HG02938 (cell line): ENCODE data around the gene PLAAT3.
A peak's percentile ranks its signal among the peaks of the same experiment; 100 is the strongest.
"Not testable (repeated sequence)": the region's sequence is repeated elsewhere in the genome, so short reads cannot be mapped to it uniquely, and the experiment has no call there.

Experiments
- ATAC-seq: cut with Tn5 transposase; IDR thresholded peaks from one replicate; pipeline ENCODE4 v1.9.1; 2021; ENCODE audit warnings: mild to moderate bottlenecking, moderate library complexity; ENCODE audit not compliant: unreplicated experiment

The PLAAT3 gene

GRCh38 chr11:63614136-63614671 lies at the start of gene PLAAT3:
Gene PLAAT3 (minus strand): TSS chr11:63614433. CDS start chr11:63614014, 419 bp downstream.
- peak; percentile 47 for ATAC-seq

DNA sequence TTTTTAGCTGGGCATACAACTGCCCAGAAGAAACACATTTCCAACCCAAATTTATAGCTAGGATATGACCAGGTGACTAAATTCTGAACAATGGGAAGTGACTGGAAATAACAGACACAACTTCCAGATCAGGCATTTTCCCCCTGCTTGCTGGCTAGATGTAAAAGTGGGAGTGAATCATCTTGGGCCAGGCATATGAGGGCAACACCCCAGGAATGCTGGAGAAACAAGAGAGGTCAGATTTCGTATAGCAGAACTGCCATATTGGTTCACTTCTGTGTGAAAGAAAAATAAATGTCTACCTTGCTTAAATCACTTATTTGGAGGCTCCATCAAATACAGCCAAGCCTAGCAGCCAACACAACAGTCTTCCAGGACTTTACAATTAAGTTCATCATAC lies 49.6 kb upstream of the PLAAT3 start:
- ATAC-seq: no peak

DNA sequence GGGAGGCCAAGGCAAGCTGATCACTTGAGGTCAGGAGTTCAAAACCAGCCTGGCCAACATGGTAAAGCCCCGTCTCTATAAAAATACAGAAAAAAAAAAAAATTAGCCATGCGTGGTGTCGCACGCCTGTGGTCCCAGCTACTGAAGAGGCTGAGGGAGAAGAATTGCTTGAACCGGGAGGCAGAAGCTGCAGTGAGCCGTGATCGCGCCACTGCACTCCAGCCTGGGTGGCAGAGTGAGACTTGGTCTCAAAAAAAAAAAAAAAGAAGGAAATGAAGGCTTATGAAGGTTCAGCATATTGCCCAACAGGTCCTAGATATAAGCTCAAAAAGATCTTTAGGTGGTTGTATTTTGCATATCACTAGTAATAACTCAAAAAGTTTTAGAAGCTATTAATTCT lies 46.7 kb upstream of the PLAAT3 start:
- no peak for ATAC-seq

GRCh38 chr11:63652671-63653070 lies 38.4 kb upstream of the PLAAT3 start:
- no peak for ATAC-seq

GRCh38 chr11:63643205-63643604 lies 29.0 kb upstream of the PLAAT3 start:
- no peak for ATAC-seq

GRCh38 chr11:63641727-63642126 lies 27.5 kb upstream of the PLAAT3 start:
- ATAC-seq: no peak

DNA sequence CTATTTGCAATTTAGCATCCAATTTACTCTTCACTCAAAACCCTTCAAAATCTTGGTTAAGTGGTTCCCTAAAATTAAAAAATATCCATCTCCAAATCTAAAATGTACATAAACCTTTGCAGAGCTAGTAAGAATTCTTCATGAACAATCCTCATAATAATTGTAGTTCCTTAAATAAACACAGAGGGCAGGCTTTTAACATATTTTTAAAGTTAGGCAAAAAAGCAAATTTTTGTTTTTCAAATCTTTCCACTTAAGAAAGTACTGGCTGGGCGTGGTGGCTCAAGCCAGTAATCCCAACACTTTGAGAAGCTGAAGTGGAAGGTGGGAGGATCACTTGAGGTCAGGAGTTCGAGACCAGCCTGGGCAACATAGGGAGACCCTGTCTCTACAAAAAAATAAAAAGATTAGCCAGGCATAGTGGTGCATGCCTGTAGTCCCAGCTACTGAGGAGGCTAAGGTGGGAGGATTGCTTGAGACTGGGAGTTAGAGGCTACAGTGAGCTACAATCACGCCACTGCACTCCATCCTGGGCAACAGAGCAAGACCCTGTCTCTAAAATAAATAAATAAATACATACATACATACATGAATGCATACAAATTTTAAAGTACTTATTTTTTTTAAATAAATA lies 25.1 kb upstream of the PLAAT3 start:
- ATAC-seq: no peak

GRCh38 chr11:63638436-63638835 lies 24.2 kb upstream of the PLAAT3 start:
- not testable (repeated sequence) for ATAC-seq

DNA sequence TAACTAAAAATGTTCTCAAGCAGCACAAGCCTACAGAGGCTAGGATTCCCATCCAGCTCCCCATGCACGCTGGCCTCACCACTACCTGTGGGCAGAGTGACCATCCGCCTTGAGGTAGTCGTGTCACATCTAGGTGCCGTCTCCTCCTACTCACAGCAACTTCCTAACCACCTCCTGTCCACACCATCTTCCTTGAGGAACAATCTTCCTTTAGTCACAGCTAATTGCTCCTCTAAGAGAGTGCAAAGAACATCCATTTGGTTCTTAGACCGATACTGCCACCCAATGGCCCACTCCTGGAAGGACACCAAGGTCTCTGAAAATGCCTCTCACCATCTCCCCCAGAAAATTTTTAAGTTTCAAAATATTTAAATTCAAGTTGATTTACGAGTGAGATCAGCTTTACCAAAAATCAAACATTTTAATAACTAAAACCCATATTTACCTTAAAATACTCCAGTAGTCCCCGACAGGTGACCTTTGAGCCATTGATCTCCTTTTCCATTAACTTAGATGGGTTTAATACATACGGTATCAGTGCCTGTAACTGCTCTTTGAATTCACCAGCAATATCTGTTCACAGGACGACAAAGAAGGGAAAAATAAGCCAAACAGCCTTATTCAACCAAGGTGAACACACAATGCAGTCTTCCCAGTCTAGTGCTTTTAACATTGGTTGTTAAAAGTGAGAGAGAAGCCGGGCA lies 21.7 kb upstream of the PLAAT3 start:
- ATAC-seq: no peak

DNA sequence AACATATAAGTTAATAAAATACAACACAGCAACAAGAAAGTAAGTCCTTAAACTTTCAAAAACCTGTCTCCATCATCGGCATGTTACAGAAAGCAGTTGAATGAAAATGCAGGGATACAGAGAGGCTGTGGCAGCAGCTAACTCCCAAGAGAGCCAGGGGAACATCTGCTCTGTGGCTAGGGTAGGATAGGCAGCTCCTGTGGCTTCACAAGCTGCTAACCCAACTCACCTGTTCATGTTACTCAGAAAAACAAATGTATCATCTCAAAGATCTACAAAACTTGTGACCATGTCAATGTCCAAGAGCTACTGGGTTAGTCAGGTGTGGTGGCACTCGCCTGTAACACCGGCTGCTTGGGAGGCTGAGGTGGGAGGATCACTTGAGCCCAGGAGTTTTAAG lies 15.2 kb upstream of the PLAAT3 start:
- ATAC-seq: no peak

DNA sequence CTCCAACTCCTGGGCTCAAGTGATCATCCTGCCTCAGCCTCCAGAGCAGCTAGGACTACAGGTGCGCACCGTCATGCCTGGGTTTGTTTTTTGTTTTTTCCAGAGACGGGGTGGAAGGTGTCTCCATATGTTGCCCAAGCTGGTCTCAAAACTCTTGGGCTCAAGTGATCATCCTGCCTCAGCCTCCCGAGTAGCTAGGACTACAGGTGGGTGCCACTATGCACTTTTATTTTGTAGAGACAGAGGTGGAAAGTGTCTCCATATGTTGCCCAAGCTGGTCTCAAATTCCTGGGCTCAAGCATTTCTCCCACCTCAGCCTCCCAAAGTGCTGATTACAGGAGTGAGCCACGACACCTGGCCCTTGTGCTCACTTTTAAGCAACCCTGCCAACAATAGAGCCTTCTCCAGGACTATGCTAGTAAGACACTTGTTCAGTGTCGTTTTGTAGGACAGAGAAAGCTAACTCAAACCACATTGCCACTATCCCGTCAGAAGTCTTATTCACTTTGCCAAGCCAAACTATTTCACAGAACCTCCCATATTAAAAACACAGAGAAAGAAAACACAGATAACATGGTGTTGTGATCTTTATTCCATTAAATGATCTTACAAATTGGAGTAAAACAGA lies 9.4 kb upstream of the PLAAT3 start:
- ATAC-seq: no peak

- ATAC-seq: no peak
These were observed 8.1 kb upstream of the PLAAT3 start for GRCh38 chr11:63622323-63622722.

DNA sequence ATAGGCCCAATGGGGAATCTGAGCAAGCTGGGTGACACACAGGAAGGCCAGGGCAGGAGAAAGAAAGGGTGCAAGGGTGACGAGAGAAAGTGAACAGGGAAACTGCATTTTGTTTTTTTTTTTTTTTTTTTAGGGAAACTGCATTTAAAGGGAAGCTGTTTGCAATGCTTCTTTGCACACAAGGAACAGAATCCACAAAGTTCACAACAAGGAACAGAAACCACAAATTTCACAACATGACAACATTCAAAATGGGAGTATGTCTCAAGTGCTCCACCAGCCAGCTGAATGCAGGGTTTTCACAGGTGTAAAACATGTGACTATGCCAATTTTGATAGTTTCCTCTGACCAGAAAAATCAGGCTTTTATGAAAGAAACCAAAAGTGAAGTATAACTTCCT lies 6.8 kb upstream of the PLAAT3 start:
- ATAC-seq: no peak

- no peak for ATAC-seq
These were observed 5.7 kb upstream of the PLAAT3 start for GRCh38 chr11:63619967-63620366.

DNA sequence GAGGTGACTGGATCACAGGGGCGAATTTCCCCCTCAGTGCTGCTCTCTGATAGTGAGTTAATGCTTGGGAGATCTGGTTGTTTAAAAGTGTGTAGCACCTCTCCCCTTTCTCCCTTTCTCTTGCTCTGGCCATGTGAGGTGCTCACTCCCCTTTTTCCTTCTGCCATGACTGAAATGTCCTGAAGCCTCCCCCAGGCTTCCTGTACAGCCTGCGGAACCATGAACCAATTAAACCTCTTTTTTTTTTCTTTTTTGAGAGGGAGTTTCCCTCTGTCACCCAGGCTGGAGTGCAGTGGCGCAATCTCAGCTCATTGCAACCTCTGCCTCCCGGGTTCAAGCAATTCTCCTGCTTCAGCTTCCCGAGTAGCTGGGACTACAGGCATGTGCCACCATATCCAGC lies 3.5 kb upstream of the PLAAT3 start:
- not testable (repeated sequence) for ATAC-seq

DNA sequence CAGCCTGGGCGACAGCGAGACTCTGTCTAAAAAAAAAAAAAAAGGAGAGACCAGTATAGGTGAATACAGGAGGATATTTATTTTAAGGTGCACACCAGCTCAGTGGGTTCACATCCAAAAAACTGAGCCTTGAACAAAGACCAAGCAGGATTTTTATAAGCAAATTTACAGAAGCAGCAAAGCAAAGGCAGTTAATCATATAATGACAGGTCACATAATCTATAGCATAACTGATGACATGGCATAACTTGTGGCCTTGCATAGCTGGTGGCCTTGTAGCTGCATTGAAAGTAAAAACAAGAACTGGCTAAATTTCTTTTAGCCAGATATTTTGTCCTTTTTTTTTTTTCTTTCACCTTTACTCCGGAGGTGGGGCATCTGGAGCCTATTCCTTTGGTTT lies 2.7 kb upstream of the PLAAT3 start:
- ATAC-seq: no peak

DNA sequence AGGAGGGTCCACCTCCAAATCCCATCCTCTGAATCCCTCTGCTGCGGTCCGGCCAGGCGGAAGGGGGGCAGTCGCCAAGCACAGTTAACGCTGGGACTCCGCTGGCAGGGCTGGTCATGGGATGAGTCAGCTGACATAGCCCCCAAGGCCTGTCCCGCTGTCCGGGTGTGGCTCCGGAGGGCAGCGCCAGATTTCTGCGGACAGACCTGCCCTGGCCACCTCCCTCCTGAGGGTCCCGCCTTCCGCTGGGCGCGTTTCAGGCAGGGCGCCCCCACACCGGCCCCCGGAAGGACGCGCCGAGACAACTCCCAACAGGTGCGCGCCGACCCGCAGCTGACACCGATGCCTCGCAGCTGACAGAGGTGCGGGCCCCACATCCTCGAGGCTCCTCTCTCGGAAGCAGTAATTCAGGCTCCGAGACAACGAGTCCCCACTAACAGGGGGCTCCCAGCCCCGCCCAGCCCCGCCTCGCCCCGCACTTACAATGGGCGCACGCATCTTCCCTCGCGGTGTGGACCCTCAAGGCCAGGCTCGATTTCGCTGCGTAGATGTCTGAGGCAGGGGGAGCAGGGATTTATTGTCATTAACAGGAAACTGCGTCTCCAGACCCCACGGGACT lies 607 bp downstream of the PLAAT3 start:
- peak; percentile 24 for ATAC-seq

- ATAC-seq: no peak
These were observed 2.1 kb downstream of the PLAAT3 start for GRCh38 chr11:63612181-63612580.

GRCh38 chr11:63611395-63611747 lies 2.9 kb downstream of the PLAAT3 start:
- ATAC-seq: no peak

DNA sequence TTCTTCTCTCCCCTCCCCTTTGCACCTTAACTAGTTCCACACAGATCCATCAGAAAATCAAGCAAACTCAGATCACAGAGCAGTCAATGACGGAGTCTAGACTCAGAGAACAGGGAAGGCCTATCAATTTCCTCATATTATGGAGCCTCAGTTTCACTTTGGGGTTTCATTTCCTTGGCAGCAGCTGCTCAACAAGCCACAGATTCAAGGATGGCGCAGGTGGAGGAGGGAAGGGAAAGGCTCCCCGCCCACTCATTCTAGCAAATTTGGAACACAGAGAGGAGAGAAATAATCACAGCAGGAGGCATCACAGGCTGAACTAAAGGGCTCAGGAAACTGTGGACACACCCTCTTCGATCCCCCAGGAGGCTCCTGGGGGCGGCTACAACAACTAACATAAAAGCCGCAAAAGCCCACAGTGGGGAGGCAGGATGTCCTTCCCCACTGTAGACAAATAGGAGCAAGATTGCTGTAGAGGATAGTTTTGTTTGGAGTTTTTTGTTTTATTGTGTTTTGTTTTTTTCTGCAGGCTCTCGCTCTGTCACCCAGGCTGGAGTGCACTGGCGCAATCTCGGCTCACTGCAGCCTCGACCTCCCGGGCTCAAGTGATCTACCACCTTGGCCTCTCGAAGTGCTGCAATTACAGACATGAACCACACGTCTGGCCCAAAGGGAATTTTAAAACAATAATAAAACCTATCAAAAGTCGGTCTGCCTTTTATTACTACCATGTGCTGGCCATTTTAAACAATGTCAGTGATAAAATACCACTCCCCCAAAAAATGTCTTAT lies 3.4 kb downstream of the PLAAT3 start:
- no peak for ATAC-seq
